Activated CD4-positive, alpha-beta T cell treated with anti-CD3 and anti-CD28 coated beads for 1 hour (primary cell): ENCODE results near the gene RIMS1.
"Not testable (repeated sequence)": the region's sequence is repeated elsewhere in the genome, so short reads cannot be mapped to it uniquely, and the experiment has no call there.

Experiments used
- DNase-seq: peaks from one replicate; pipeline ENCODE4 v3.0.0-alpha.2; 2020

The RIMS1 gene

GRCh38 chr6:71983131-71983530, 96.8 kb downstream of the RIMS1 start:
- no peak for DNase-seq

GRCh38 chr6:71994705-71995271, 108.4 kb downstream of the RIMS1 start:
- no peak for DNase-seq

DNA sequence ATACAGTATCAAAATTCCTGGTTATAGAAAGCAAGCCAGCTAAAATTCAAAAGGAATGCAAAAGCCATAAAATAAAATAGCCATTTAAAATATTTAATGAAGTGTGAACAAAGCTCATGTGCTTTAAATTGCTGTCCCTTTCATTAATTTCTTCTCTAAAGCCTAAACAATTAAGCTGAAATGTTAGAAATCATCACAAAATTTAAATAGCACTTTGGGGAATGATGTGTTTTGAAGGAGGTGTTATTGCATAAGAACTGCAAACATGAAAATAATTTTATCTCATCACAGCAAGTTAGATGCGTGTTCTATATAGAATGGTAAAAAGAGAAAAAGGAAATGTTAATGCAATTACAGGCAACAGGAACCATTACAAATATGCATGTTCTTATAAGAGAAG, 111.0 kb downstream of the RIMS1 start:
- DNase-seq: no peak

- DNase-seq: no peak
Measured at GRCh38 chr6:72002415-72002814, 116.1 kb downstream of the RIMS1 start.

- not testable (repeated sequence) for DNase-seq
Measured at GRCh38 chr6:72006591-72006990, 120.2 kb downstream of the RIMS1 start.

DNA sequence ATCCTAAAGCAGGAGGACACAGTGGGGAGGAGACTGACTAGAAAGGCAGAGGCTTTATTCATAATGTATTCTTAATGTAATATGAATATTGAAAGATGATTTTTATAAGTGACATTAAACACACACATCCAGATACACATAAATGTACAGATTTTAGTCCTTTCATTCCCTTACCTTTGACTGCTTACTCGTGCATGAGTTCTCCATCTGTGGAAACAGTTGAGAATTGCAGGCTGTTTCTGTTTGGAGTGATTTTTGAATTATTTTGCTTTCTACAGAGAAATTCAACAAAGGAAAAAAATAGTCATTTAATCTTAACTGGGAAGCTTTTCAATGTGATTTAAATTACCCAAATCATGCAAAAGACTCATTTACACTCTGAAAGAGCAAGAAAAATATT, 136.5 kb downstream of the RIMS1 start:
- no peak for DNase-seq

DNA sequence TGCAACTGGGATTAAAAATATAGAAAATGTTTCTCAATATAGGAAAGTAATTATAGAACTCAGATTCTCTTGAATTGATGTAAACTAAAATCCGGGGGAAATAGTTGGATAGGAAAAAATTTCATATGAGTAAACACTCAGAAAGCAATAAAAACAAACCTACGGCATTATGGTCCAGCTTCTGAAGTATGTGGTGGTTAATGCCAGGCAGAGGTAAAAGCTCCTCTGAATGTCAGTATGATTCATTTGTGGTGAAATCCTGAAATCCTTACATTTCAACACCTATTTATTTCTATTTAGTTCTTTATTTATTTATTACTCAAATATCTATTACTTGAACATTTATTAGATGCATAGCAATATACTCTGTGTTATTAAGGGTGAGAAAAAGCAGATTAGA, 145.1 kb downstream of the RIMS1 start:
- no peak for DNase-seq

GRCh38 chr6:72032086-72032485, 145.7 kb downstream of the RIMS1 start:
- no peak for DNase-seq

- no peak for DNase-seq
Measured at GRCh38 chr6:72035486-72035885, 149.1 kb downstream of the RIMS1 start.

GRCh38 chr6:72035966-72036365, 149.6 kb downstream of the RIMS1 start:
- no peak for DNase-seq

- no peak for DNase-seq
Measured at GRCh38 chr6:72037006-72037405, 150.7 kb downstream of the RIMS1 start.

- DNase-seq: no peak
Measured at GRCh38 chr6:72040111-72040510, 153.8 kb downstream of the RIMS1 start.

DNA sequence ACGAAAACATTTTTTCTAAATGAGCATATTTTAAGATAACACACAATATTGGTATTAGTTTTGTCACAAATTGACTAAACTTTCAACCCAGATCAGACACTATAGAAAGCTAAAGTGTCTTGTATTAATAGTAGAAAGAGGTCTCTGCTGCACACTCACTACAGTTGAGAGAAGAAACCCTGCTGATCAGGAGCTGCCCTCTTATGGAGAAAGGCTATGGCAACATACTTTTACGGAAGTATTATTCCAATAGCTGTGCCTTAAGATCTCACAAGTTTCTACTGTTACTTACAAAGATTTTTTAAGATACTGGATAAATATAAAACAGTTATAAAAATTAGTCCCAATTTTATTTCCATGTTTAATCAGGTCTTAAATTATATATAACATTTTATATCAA, 155.7 kb downstream of the RIMS1 start:
- no peak for DNase-seq

GRCh38 chr6:72048080-72048479, 161.7 kb downstream of the RIMS1 start:
- no peak for DNase-seq

DNA sequence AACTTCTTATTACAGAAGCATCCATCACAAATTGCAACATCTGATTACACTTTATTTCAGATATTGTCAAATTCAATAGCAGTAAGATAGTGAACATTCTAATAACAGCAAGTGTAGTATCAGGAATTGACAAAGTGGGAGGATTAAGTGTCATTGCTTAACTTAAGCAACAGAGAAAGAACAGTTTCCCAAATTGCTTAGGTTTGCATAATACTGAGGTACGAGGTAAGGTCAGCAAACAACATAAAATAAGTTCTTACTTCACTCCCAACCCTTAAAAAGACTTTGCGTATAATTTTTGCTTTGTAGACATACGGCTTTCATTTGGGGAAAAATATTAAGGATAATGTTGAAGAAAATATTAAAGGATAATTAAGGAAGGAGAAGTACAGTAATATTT, 163.0 kb downstream of the RIMS1 start:
- no peak for DNase-seq

GRCh38 chr6:72061286-72061685, 174.9 kb downstream of the RIMS1 start:
- no peak for DNase-seq

DNA sequence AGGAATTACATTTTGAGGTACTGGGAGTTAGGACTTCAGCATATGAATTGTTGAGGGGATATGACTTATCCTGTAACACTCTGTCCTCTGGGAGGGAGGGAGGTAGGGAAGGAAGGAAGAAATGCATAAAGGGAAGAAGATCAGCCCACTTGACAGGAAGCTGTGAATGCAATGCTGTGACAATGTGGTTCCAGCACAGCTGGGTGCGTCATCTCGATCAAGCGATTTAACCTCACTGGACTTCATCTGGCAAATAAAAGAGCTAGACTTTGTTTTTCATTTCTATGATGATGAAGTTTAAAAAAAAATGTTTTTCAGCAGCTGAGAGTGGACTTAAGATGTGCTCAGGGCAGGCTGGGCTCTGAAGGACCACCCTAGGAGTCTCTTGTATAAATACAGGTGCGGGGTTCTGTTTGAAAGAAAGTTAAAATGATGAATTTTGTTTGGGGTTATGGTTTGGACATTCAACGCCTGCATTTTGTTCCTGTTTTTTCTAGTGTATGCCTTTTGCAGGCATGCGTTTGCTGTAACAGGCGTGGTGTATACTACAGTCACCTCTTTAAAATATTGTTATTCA, 178.1 kb downstream of the RIMS1 start:
- no peak for DNase-seq

- no peak for DNase-seq
Measured at GRCh38 chr6:72078096-72078495, 191.7 kb downstream of the RIMS1 start.

DNA sequence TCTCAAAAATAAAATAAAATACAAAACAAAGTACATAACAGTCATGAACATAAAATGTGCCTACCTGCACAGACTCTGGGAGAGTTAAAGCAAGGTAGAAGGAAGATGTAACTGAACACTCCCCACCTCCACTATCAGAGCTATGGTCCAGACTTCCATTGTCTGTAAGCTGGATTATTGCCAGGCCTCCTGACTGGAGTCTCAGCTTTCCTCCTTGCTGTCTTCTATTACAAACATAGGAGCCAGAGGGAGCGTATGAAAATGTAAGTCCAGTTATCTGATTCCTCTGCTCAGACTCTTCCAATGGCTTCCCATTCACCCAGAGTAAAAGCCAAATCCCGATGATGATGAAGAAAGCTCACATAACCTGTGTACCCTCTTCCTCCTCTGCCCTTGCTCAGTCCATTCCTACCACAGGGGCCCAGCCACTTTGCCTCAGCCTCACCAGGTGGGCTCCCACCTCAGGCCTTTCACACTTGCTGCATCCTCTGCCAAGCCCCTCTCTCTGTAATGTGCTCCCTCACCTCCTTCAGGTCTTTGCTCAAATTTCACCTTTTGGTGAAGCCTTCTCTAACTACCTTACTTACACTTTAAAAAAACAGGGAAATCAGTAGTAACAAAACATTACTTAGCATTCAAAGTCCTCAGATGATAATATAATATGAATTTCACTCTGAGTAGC, 194.1 kb downstream of the RIMS1 start:
- no peak for DNase-seq

- DNase-seq: no peak
Measured at GRCh38 chr6:72081871-72082270, 195.5 kb downstream of the RIMS1 start.

GRCh38 chr6:72083976-72084375, 197.6 kb downstream of the RIMS1 start:
- DNase-seq: no peak

GRCh38 chr6:72084992-72085569, 198.7 kb downstream of the RIMS1 start:
- no peak for DNase-seq

GRCh38 chr6:72094506-72094905, 208.2 kb downstream of the RIMS1 start:
- no peak for DNase-seq

- DNase-seq: no peak
Measured at GRCh38 chr6:72102561-72102960, 216.2 kb downstream of the RIMS1 start.
